ENCODE data around the gene BRSK1. TPM values are rescaled to one million over a fixed set of nuclear protein-coding genes. Genes with fewer than 3 reads are reported as not detected.

BRSK1 gene
- total and polyA plus RNA-seq, 2 of the 13 experiments (the other 11 are each of a cell fraction or from before 2014, with no cell fraction given): 0.18 to 1.2 TPM

- H3K79me2 ChIP-seq (ENCODE audit: insufficient read depth, low read length): no peaks in the 10 kb centered on the region
- WGBS (ENCODE audit: low lambda C conversion rate): 25% methylated on average over 4 of the region's 9 CpGs
- no peak overlapping the region for H3K4me2 ChIP-seq (ENCODE audit: low read depth, low read length)
- no peak overlapping the region for H3K9ac ChIP-seq (ENCODE audit: insufficient read depth, low read depth, low read length)
- no peaks in the 10 kb centered on the region for H3K9me3 ChIP-seq (ENCODE audit: low read length)
- in situ Hi-C loops (cut with HindIII; ENCODE audit: extremely low pct_ligation_motif_present, low pct_unique_long_range_greater_than_20kb): no loop called here
- FAIRE-seq (no peak), ATAC-seq (no peak), DNase-seq (ENCODE audit: low spot score) (no peak)
- intact Hi-C loops (cut with micrococcal nuclease; ENCODE audit: unreplicated experiment): no loop called here
- H3K4me1 ChIP-seq (ENCODE audit: insufficient read depth, low read length): peaks cover 14% of the 10 kb centered on the region
- no peak overlapping the region for H2AFZ ChIP-seq (ENCODE audit: low read length)
- no peak overlapping the region for H3K27ac ChIP-seq (ENCODE audit: extremely low read length, insufficient read depth, low read length)
- H3K27me3 ChIP-seq (ENCODE audit: control insufficient read depth in 1 of 2, insufficient read depth in 2 of 2, low read length in 2 of 2): peaks cover 0 to 5% of the 10 kb centered on the region in 2 experiments; a peak in 1 of 5 replicates
- POLR2A ChIA-PET: no interaction called here
- no TSS peak for BruUV-seq (replicated peaks)
- no peak for TF ChIP-seq PHF5A (CRISPR knock-in tag; IDR thresholded peaks at IDR 0.05; ENCODE audit: low read depth, unreplicated experiment)
- TF ChIP-seq ZNF737 (CRISPR knock-in tag; IDR thresholded peaks at IDR 0.05; ENCODE audit: borderline replicate concordance): no peak
- TF ChIP-seq CBFB (CRISPR knock-in tag; IDR thresholded peaks at IDR 0.05): no peak
- no peak for TF ChIP-seq MEF2D (CRISPR knock-in tag; IDR thresholded peaks at IDR 0.05)
- no peak for TF ChIP-seq MLX (CRISPR knock-in tag; IDR thresholded peaks at IDR 0.05)
- TF ChIP-seq ZNF501 (CRISPR knock-in tag; IDR thresholded peaks at IDR 0.05): no peak
- TF ChIP-seq NCOA1 (CRISPR knock-in tag; IDR thresholded peaks at IDR 0.05): no peak
- no peak for TF ChIP-seq KLF15 (CRISPR knock-in tag; IDR thresholded peaks at IDR 0.05; ENCODE audit: borderline replicate concordance)
- no peak for TF ChIP-seq RELA (CRISPR knock-in tag; IDR thresholded peaks at IDR 0.05)
- no peak for TF ChIP-seq ZNF850 (CRISPR knock-in tag; conservative IDR thresholded peaks at IDR 0.05)
- TF ChIP-seq ZFY (CRISPR knock-in tag; IDR thresholded peaks at IDR 0.05): no peak
- no peak for TF ChIP-seq TCF7L2 (IDR thresholded peaks at IDR 0.05; ENCODE audit: low read depth, low read length)
- TF ChIP-seq RARA (CRISPR knock-in tag; IDR thresholded peaks at IDR 0.05): no peak
- TF ChIP-seq TP53 (CRISPR knock-in tag; conservative IDR thresholded peaks at IDR 0.05): no peak
- no peak for TF ChIP-seq ZMYM2 (CRISPR knock-in tag; IDR thresholded peaks at IDR 0.05)
- no peaks in the 10 kb centered on the region for H4K20me1 ChIP-seq (ENCODE audit: insufficient read depth, low read length)
- H3K4me3 ChIP-seq (replicated peaks in 1 of 3; ENCODE audit: insufficient read depth in 1 of 3, low read depth in 2 of 3, low read length in 3 of 3): no peak overlapping the region
- no peaks in the 10 kb centered on the region for H3K36me3 ChIP-seq (replicated peaks in 1 of 2; ENCODE audit: control insufficient read depth in 1 of 2, insufficient read depth in 2 of 2, low read length in 2 of 2)
- CTCF ChIA-PET (ENCODE audit: low intra/inter-chr PET ratio, low total read pairs): no interaction called here
These were observed 27.6 kb downstream of the BRSK1 start for GRCh38 chr19:55311397-55311796.
